GM21717 (cell line): ENCODE results near the gene TMEM238.

Experiments
- ATAC-seq: cut with Tn5 transposase; IDR thresholded peaks from one replicate; pipeline ENCODE4 v1.9.1; 2021; ENCODE audit warnings: mild to moderate bottlenecking, moderate library complexity; ENCODE audit not compliant: unreplicated experiment

The TMEM238 gene

DNA sequence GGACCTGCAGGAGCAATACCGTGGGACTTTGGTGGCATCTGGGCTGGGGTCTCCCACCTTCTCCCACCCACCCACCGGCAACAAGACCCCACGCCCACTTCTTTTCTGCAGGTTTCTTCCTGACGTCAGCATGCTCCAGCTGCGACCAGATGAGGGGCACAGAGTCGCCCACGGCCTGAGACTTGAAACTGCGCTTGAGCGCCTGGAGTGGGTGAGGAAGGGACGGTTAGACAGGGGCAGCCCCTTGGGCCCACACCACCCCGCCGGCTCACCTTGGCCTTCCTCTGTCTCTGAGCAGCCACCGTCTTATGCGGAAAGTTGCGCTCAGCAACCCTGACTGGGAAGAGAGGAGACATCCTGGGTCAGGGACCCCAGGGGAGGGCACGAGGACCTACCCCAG is 23.2 kb downstream of the TMEM238 start:
- no peak for ATAC-seq

DNA sequence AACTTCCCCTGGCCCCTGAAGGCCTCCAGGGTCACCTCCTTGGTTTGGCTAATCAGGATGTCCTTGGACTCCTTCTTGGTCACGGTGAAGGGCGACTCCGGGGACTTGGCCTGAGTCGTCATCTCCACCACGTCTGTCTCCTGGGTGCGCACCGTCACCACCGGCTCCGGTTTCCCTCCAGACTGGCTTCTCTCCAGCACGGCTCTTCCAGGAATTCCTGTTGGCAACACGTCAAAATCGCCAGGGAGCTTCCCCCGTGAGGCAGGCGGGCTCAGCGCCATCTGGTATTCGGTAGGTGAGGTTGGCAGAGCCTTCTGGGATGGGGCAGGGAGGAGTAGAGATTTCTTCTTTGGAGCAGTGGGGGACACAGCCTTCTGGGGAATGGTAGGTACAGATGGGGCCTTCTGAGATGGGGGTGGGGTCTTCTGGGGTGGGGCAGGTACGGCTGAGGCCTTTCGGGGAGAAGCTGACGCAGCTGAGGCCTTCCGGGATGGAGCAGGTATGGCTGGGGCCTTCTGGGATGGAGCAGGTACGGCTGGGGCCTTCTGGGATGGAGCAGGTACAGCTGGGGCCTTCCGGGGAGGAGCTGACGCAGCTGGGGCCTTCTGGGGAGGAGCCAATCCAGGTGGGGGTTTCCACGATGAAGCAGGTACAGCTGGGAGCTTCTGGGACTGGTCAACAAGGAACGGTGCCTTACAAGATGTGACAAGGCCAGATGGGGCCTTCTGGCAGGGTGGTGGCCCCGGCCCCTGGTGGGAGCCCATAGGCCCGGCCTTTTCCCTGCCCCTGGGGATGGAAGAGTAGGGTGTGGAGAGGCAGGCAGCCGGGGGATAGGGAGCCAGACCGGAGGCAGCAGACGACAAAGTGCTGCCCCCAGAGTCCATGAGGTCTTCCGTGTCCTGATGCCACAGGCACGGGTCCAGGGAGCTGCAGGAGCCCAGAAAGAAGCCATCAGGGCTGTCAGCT is 24.9 kb downstream of the TMEM238 start:
- ATAC-seq: no peak

DNA sequence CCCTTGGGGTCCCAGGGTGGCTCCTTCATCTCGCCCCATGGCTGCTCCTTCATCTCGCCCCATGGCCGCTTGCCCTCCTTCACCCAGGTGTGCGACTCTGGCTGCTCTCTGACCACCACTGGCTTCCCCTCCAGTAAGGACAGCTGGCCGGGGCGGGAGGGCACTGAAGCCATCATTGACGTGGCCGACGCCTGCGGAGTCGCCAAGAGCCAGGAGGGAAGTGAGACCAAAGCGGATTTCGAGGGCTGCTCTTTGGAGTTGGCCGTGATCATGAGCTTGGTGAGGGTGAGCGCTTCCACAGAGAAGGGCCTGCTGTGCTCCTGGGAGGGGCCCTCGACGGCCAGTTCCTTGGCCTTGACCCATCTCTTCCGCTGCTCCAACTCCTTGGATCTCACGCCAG is 25.6 kb downstream of the TMEM238 start:
- ATAC-seq: no peak

DNA sequence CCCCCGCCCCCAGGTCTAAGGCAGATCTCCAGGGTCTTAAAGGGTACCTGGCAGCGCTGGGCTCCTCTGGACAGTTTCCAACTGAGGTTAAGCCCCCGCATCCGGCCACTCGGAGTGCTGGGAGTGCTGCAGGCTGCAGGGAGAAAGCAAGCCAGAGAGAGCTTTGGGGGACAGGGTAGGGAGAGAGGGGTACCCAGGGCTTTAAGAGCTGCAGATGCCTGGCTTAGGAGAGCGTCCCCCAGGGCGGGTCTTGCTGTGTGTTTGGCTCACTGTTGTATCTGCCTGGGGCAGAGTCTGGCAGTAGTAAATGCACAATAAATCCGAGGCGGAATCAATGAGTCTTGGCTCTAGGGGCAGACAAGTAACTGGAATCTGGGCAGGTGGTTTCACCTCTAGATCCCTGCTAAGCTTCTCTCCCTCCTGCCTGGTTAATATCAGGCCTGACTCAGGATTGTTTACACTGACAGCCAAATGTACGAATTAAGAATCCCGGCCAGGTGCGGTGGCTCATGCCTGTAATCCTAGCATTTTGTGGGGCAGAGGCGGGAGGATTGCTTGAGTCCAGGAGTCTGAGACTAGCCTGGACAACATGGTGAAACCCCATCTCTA is 28.8 kb downstream of the TMEM238 start:
- ATAC-seq: no peak

DNA sequence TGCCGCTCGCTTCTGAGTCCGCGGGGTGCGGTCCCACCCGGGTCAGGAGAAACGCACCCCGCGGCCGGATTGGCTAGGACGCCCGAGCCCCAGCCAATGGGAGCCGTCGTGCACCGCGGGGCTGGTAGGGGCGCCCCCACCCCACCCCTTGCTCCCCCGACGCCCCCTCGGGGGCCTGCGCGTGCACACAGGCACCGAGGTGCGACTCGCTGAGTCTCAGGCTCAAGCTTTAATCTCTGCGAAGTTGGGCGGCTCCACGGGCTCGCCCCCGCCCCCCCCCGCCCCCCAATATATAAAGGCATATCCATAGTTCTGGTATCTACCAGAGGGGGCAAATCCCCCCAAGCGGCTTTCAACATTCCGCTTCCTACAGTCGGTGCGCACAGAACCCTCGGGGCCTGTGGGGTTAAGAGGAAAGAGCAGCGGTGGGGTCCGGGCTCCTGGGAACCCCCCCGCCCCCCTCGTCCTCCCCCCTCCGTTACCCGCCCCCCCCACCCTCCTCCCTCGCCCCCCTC is 29.3 kb downstream of the TMEM238 start, which contains the start of gene COX6B2:
TSS of gene COX6B2 (minus strand) at position 22 of the 515 bp plus-strand sequence. CDS start 198 bp downstream, outside the sequence.
- ATAC-seq: no peak

DNA sequence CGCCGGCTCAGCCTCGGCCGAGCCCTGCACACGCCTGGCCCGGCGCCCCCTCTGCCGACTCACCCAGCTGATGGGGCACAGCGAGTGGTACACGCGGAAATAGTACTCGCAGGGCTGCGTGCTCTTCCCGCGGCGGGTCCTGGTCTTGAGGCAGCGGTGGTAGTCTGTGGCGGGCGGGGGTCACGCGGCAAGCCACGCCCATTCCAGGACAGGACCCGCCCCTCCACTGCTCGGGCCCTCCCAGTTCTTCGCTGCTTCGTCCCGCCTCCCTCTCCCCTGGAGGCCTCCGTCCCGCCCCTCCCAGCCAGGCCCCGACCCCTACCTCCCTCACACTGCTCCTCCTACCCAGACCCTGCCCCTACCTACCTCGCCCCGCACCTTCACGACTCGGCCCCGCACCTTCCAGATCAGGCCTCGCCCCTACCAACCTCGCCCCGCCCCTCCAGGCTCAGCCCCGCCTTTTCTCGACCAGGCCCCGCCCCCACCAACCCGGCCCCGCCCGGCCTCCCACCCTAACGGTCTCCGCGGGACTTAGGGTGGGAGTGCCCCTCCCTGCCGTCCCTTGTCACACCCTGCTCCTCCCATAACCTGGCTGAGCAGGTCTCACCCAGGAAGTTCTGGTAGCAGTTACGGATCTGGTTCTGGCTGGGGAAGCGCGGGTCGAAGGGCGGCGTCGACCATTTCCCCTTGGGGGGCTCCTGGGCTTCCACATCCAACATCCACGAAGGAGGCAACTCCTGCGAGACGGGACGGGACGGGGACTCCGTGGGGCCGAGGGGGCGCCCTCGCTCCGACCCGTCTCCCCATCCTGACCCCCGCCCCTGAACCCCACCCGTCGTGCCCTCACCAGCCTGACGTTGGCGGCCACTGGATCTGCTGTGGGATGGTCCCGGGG is 30.0 kb downstream of the TMEM238 start:
- no peak for ATAC-seq

DNA sequence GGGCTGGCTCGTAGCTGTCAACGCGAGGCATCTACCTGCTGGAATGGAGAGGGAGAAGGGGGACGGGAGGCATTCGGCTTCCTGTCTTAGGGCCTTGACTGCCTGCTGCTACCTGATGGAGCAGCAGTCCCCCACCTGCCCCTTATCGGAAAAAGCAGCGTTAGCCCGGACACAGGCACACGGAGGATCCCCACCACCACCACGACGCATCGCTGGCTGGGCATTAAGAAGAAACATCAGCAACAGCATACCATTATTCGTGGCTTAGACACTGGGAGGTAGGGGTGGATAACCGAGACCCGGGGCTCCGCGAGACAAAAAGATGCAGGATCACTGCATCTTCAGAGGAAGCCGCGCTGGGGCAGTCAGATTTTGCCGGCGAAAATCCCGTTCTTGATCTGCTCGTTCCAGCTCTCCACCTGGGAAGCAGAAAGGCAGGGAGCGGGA is 30.7 kb downstream of the TMEM238 start:
- ATAC-seq: no peak

DNA sequence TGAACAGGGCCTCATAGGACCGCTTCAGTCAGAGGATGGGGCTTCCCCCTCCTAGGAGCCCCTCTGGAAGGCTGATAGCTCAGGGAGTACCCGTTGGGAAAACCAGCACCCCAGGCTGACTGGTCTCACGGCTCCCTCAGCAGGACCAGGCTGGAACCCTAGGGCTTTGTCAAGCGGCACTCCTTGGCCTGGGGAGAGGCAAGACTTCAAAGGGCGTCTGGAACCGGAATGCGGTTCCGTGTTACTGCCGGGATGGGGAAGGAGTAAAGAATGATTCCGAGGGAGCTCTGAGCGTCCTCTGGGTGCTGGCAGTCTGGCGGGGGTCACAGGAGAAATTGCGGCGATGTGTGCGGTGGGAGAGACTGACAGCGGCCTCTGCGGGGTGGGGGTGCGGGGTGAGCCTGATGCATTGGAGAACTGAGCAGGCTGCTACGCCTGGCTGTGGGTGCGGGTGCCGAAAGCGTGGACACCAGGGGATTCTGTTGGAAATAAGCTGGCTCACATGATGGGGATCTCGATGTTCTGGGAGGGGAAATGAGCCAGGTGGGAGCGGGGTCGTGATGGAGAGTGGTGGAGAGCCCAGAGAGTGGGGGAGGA is 31.4 kb downstream of the TMEM238 start:
- ATAC-seq: no peak

DNA sequence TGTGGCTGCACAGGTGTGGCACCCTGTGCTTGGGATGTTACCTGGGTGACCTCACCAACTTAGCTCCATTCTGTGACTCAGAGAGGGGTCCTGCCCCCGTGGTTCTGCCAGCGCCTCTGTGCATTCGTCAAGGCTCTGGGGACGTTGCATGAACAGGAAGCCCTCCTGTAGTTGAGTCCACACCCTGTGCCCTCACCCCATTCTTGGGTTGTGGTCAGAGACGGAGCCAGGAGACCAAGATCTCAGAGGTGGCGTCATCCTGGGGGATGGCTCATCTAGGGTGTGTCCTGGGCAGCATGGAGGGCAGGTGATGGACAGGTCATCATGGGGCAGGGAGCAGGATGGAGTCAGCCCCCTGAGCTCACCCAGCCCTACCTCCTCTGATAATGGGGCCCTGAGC is 32.1 kb downstream of the TMEM238 start:
- no peak for ATAC-seq

DNA sequence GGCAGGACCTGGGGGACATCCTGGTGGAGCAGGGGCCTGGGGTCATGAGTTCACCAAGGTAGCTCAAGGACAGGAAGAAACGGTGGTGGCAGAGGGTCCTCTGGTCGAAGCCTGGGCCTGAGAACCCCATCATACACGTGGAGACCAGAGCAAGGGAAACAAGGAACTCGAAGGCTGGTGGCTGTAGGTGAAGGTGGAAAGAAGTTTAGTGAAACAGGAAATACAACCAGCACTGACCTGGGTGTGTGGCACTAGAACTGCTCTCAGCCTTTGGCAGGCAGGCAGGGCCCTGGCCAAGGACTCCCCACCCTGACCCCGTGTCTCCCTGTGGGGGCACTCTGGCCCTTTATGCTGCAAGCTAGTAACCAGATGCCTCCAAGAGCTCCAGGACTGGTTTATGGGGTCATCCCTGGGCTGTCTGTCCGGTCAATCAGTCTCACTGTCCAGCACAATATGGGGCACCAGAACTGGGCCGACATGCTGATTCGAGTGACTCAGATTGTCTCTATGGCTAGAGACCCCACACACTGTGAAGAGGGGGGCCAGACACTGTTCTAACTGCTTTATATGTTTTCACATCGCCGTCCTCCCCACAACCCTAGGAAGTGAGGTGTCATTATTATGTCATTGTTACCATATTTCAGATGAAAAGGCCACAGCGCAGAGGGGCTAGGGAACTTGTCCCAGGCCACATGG is 33.3 kb downstream of the TMEM238 start:
- no peak for ATAC-seq

DNA sequence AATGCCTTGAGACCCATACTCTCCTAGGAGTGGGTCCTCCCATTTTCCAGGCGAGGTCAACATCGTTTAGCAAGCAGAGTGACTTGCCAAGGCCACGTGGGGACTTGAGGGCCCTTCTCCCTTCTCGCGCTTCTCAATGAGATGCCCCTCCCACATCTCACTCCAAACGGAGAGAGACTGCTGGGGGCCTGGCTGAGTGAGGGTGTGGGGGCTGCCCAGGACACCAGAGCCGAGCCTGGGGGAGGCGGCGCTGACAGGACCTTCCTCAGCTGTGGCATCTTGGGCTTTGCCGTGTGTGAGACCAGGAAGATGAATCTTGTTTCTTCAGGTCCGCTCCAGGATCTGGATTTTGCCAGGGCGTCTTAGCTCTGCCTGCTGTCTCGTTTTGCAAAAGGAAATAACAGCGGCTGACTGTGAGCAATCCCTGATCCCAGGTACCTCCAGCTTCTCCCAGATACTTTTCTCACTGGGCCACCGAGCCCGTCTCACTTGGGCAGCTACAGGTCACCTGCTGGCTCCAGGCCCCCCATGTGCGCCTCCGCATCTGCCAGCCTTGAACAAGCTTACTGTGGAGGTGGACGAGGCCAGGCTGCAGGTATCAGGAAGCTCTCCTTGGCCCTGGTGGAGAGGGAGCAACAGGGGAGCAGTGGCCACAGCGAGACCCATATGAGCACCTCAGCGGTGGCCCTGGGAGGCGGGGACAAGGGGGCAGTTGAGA is 35.6 kb downstream of the TMEM238 start:
- ATAC-seq: no peak

DNA sequence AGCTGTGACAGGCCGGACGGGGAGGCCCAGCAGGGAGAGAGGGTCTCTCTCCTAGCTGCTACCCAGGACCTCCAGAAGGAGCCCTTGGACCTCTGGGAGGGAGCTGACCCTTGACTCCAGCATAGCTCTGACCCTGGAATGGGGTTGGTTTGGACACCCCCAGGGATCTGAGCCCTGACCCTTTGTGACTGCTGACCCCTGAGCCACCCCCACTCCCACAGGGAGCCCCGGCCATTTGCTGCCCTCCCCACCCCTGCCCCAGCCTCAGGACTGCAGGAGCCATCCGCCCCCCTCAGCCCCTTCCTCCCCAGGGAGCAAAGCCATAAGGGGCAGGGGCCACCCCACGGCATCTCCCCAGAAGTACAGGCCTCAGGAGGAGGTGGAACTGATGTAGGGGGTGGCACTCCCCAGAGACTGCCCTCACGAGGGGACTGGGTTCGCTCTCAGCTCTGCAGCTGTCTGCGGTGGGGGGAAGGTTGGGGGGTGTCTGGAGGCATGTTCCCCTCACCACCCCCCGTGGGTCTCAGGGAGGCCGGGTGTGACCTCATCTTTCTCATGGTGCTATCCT is 36.6 kb downstream of the TMEM238 start:
- ATAC-seq: no peak

DNA sequence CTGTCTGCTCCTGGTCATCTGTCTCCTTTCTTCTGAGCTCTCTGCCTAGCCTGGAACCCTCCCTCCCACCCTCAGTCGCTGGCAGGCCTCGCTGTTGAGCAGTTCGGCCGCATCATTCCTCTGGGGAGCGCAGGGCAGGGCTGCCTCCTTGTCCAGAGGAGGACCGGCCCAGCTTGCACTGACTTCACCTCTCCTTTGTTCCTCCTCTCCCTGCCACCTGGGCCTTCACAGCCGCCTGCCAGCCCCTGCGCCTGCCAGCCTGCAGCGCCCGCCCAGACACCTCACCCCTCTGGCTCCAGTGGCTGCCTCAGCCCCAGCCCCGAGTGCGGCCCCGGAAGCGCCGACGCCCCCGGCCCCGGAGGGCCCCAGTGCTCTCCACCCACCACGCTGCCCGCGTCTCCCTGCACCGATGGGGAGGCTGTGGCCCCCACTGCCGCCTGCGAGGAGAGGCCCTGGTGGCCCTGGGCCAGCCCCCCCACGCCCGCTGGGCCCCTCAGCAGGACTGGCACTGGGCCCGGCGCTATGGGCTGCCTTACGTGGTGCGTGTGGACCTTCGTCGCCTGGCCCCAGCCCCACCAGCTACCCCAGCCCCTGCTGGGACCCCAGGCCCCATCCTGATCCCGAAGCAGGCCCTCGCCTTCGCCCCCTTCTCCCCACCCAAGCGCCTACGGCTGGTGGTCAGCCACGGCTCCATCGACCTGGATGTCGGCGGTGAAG is 37.2 kb downstream of the TMEM238 start:
- ATAC-seq: no peak

DNA sequence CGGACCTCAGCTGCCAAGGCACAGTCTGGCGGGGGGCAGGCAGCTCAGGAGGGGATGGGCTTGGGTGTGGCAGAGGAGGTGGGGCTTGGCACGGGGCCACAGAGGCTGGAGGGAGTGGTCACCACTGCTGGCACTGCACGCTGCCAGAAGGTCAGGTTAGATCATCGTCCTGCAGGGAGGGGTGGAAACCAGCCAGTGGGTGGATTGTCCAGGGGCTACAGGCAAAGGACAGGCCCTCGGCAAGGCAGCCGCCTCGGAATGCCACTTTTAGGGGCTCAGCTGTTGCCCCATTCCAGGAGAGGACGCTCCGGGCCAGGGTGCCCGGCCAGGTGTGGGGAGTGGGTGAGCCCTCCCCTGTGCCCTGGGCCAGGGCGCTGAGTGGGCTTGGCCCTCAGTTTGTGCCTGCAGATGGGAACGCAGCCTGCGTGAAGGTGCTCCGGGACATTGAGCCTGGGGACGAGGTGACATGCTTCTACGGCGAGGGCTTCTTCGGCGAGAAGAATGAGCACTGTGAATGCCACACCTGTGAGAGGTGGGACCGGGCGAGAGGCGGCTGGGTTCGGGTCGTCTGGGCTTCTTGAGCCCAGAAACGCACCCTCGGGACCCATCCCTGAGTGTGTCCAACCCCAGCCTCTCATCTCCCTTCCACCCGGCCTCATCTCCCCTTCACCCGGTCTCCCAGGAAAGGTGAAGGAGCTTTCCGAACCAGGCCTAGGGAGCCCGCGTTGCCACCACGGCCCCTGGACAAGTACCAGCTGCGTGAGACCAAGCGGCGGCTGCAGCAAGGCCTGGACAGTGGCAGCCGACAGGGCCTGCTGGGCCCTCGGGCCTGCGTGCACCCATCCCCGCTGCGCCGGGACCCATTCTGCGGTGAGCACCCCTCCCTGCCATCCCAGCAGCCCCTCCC is 38.0 kb downstream of the TMEM238 start:
- ATAC-seq: no peak

DNA sequence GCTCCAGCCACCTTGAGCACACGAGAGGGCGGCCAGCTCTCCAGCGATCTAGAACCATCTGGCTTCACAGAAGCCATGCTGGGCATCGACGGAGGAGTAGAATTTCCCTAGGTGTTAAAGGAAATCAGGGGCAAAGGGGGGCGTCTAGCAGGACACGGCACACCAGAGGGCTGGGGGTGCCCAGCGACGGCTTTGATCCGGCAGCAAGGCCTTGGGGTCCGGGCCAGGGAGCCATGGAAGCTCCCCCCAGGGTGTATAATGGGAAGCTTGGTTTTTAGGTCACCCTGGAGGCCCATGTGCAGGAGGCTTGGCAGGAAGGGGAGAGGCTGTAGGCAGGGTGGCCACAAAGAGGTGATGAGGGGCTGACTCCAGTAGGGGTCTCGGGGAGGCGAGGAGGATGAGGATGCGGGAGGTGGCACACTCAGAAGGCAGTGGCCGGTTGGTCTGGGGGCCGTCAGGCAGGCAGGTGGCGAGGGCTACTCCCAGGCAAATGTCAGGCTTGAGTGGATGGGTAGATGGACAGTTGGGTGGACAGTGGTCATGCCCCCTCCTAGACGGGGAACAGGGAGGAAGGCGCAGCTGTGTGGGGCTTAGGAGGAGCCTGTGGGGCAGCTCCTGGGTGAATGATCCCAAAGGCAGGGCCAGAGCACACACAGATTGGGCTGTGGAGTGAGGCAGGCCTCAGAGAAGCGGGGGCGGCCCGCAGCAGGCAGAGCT is 38.8 kb downstream of the TMEM238 start:
- no peak for ATAC-seq

DNA sequence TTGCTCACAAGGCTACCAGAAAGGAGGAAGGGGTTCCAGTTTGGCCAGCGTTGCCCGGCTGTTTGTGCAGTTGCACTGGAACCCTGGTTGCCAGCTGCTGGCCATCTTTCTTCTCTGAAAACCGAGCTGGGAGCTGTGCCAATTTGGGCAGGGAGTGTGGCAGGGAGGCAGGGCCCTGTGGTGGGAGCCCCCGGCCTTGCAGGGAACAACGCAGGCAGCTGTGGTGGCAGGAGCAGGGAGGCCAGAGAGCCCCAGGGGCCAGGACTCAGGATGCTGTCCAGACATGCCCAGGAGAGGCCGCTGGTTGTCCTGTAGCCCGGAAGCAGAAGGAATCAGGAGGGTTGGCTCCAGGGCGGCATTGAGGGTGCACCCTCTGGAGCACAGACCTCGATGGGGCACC is 39.6 kb downstream of the TMEM238 start:
- ATAC-seq: no peak
